ENCODE measurements around the gene CBLN1. TPM values are rescaled to one million over a fixed set of nuclear protein-coding genes. Genes with fewer than 3 reads are reported as not detected.

CBLN1 gene
- total and polyA plus RNA-seq, 2 of the 4 experiments (the other 2 are of a cell fraction), result not detected

- POLR2A ChIA-PET (ENCODE audit: unreplicated experiment), result no interaction called here
- H2AFZ ChIP-seq (replicated peaks; ENCODE audit: low read length, poor library complexity), result no peak overlapping the region
- BruUV-seq (replicated peaks), result no TSS peak
These were observed 21.4 kb downstream of the CBLN1 start for GRCh38 chr16:49260253-49260652.

More at GRCh38 chr16:49260253-49260652, 21.4 kb downstream of the CBLN1 start:
- Histone ChIP-seq H3K4me3 (ENCODE audit: insufficient read depth, low read depth, low read length) (no peak overlapping the region), H3K9me1 (ENCODE audit: insufficient read depth, low read length) (no peaks in the 10 kb centered on the region), H3K27me3 (ENCODE audit: control insufficient read depth, insufficient read depth, low read length) (no peaks in the 10 kb centered on the region), H3K9ac (ENCODE audit: low read depth, low read length) (no peak overlapping the region), H2BK20ac (ENCODE audit: low read depth, low read length) (no peak overlapping the region), H4K20me1 (ENCODE audit: insufficient read depth, low read length) (no peaks in the 10 kb centered on the region), H2BK15ac (ENCODE audit: low read depth, low read length) (no peak overlapping the region), H3K4me1 (ENCODE audit: control insufficient read depth, insufficient read depth, low read length) (no peaks in the 10 kb centered on the region), H2BK5ac (ENCODE audit: low read depth, low read length, poor library complexity, severe bottlenecking) (no peak overlapping the region), H2BK120ac (ENCODE audit: low read depth, low read length) (no peak overlapping the region), H3K4ac (ENCODE audit: low read depth, low read length) (no peak overlapping the region), H4K5ac (ENCODE audit: low read depth, low read length) (no peak overlapping the region), H4K91ac (ENCODE audit: insufficient read depth, low read depth, low read length) (no peak overlapping the region), H2AK9ac (replicated peaks; ENCODE audit: low read depth, low read length, poor library complexity) (no peak overlapping the region), H3K23ac (ENCODE audit: low read depth, low read length) (no peak overlapping the region), H3K56ac (ENCODE audit: extremely low read depth, insufficient read depth, low read length) (no peak overlapping the region), H3K9me3 (ENCODE audit: control insufficient read depth, insufficient read depth, low read length) (no peaks in the 10 kb centered on the region), H3K18ac (ENCODE audit: low read depth, low read length) (no peak overlapping the region), H3K36me3 (ENCODE audit: control insufficient read depth, insufficient read depth, low read length) (no peaks in the 10 kb centered on the region), H2AK5ac (ENCODE audit: low read depth, low read length) (no peak overlapping the region), H3K4me2 (ENCODE audit: low read depth, low read length) (no peak overlapping the region), H3K27ac (ENCODE audit: insufficient read depth, low read length) (no peak overlapping the region), H3K79me1 (ENCODE audit: low read depth in 1 of 2, low read length in 2 of 2) (no peaks in the 10 kb centered on the region), H4K8ac (ENCODE audit: low read depth in 2 of 2, low read length in 2 of 2) (no peak overlapping the region), H3K14ac (replicated peaks; ENCODE audit: low read depth, low read length) (no peak overlapping the region)
- in situ Hi-C loops (cut with MboI; ENCODE audit: low sequenced_read_pairs), result no loop called here
- CTCF ChIA-PET, result no interaction called here
- intact Hi-C loops (cut with micrococcal nuclease), result no loop called here
- TF ChIP-seq ELK1 (IDR thresholded peaks at IDR 0.05; ENCODE audit: borderline replicate concordance, low read depth, low read length) (no peak), NFE2L2 (IDR thresholded peaks at IDR 0.05; ENCODE audit: low read depth, low read length) (no peak), MAFK (IDR thresholded peaks at IDR 0.05; ENCODE audit: low read depth, low read length) (no peak), USF2 (IDR thresholded peaks at IDR 0.05; ENCODE audit: low read depth, low read length) (no peak), CEBPB (IDR thresholded peaks at IDR 0.05; ENCODE audit: low read depth, low read length) (no peak), POLR2A (IDR thresholded peaks at IDR 0.05; ENCODE audit: low read depth, low read length) (no peak), CTCF (conservative IDR thresholded peaks at IDR 0.05; ENCODE audit: low read depth, low read length) (no peak), RFX5 (IDR thresholded peaks at IDR 0.05; ENCODE audit: low read depth, low read length) (no peak), MXI1 (IDR thresholded peaks at IDR 0.05; ENCODE audit: borderline replicate concordance, low read depth, low read length) (no peak), RCOR1 (IDR thresholded peaks at IDR 0.05; ENCODE audit: insufficient replicate concordance, low read length) (no peak), SMC3 (IDR thresholded peaks at IDR 0.05; ENCODE audit: low read depth, low read length) (no peak), FOS (IDR thresholded peaks at IDR 0.05; ENCODE audit: low read depth, low read length) (no peak), MAZ (IDR thresholded peaks at IDR 0.05; ENCODE audit: borderline replicate concordance, low read depth, low read length) (no peak), BHLHE40 (IDR thresholded peaks at IDR 0.05; ENCODE audit: low read depth, low read length) (no peak), RAD21 (IDR thresholded peaks at IDR 0.05; ENCODE audit: low read length) (no peak), CHD1 (IDR thresholded peaks at IDR 0.05; ENCODE audit: low read depth, low read length) (no peak)
- no CpG with 5 or more reads among the region's 3 CpGs for WGBS, 2 experiments (ENCODE audit: extremely low coverage in 2 of 2, insufficient read length in 1 of 2)
- dilution Hi-C loops (cut with HindIII; ENCODE audit: low sequenced_read_pairs, unreplicated experiment), result no loop called here
- ATAC-seq (ENCODE audit: low read depth) (no peak), DNase-seq (no peak)
